Mesothelial cell of epicardium (in vitro differentiated cells): ENCODE measurements around the gene SCUBE2. TPM values are rescaled to one million over a fixed set of nuclear protein-coding genes. Genes with fewer than 3 reads are reported as not detected.

Experiments used
- DNase-seq, 2 experiments: peaks; one replicate each; pipeline ENCODE4 v3.0.0; 2021; ENCODE audit warnings: low spot score in 2 of 2; ENCODE audit not compliant: unreplicated experiment in 2 of 2
- H3K27ac Mint-ChIP-seq: 2 replicates; pipeline ENCODE4 v1.8.0; 2021; ENCODE audit warnings: mixed read lengths
- H3K27me3 Mint-ChIP-seq: 2 replicates; pipeline ENCODE4 v1.8.0; 2021; ENCODE audit warnings: low read depth, mixed read lengths
- H3K36me3 Mint-ChIP-seq: 2 replicates; pipeline ENCODE4 v1.8.0; 2021; ENCODE audit warnings: mixed read lengths
- H3K4me1 Mint-ChIP-seq: 2 replicates; pipeline ENCODE4 v1.8.0; 2021; ENCODE audit warnings: mixed read lengths
- H3K4me3 Mint-ChIP-seq: 2 replicates; pipeline ENCODE4 v1.8.0; 2021; ENCODE audit warnings: mild to moderate bottlenecking, moderate library complexity, mixed read lengths
- H3K9me3 Mint-ChIP-seq: 2 replicates; pipeline ENCODE4 v1.8.0; 2021; ENCODE audit warnings: mixed read lengths
- total RNA-seq: library from RNA; stranded (reverse); gene quantifications from 3 replicates; pipeline ENCODE4 v1.2.1, GENCODE V29; 2021
- TF ChIP-seq, protein P1 (sequence below): fragments of 200-600 bp; sonication (generic); IDR thresholded peaks from one replicate; pipeline ENCODE4 v1.5.0; 2021; ENCODE audit warnings: antibody characterized with exemption; ENCODE audit not compliant: unreplicated experiment

The SCUBE2 gene
- total RNA-seq, 1 donor from 2014 or later, result 1.1 TPM

DNA sequence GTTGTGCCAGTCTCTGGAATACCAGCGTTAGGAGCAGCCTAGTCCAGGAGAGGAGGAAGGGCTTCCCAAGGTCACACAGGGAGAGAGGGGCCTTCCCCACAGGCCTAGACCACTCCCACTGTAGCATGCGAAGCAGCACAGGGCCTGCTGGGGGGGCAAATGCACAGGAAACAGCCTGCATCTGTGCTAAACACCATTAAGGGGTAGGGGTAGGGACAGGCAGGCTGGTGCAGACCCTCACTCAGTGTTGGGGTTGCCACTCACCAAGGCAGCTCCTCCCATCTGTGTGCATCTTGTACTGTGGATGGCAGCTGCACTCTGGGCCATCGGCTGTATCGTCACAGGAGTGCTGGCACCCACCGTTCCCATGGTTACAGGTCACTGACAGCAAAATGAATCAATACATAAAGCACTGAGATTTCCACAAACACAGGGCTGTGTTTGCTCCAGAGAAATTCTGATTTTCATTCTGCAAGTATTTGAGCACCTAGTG is 24.9 kb downstream of the SCUBE2 start:
- no peaks in the 10 kb centered on the region for H3K36me3 Mint-ChIP-seq
- TF ChIP-seq, protein P1, sequence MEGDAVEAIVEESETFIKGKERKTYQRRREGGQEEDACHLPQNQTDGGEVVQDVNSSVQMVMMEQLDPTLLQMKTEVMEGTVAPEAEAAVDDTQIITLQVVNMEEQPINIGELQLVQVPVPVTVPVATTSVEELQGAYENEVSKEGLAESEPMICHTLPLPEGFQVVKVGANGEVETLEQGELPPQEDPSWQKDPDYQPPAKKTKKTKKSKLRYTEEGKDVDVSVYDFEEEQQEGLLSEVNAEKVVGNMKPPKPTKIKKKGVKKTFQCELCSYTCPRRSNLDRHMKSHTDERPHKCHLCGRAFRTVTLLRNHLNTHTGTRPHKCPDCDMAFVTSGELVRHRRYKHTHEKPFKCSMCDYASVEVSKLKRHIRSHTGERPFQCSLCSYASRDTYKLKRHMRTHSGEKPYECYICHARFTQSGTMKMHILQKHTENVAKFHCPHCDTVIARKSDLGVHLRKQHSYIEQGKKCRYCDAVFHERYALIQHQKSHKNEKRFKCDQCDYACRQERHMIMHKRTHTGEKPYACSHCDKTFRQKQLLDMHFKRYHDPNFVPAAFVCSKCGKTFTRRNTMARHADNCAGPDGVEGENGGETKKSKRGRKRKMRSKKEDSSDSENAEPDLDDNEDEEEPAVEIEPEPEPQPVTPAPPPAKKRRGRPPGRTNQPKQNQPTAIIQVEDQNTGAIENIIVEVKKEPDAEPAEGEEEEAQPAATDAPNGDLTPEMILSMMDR, result no peak
- H3K27me3 Mint-ChIP-seq, result peaks cover 51% of the 10 kb centered on the region
- H3K4me1 Mint-ChIP-seq, result peaks cover 5% of the 10 kb centered on the region
- H3K4me3 Mint-ChIP-seq, result no peak overlapping the region
- no peaks in the 10 kb centered on the region for H3K9me3 Mint-ChIP-seq
- DNase-seq, result no peak
- no peak overlapping the region for H3K27ac Mint-ChIP-seq

DNA sequence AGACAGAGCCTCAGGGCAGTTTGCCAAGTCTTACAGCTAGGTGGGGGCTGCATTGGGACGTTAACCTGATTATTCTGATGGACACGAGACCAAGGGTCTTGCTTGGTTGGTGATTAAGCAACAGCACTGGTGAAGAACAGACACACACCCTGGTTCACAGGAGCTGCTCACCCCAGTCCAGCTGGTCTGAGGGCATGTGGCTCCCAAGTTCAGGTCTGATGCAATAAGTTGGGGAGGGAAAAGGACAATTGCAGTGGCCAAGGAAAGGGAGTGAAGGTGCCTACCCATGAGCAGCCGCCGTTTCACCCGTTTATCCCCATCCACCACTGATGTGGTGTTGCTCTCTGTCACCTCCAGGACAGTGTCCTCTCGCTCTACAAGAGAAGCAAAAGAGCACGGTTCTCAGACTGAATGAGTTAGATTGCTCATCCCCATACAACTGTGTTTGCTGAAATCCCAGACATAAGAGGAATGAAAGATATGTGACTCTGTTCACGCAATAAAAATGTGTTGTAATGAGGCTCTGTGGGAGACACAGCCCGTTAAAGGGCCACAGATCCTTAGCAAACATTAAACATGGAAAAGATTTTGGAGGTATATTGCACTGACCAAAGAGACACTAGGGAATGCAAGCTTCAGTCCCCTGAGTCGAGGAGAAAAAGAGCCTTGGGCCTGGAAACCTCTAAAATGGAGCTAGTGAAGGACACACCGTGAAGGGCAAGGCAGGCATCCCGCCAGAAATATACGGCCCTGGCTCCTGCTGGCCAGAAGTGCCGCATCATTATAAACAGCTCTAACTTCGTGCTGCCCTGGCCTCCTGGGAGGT is 25.6 kb downstream of the SCUBE2 start:
- Mint-ChIP-seq H3K9me3 (no peaks in the 10 kb centered on the region), H3K4me3 (no peak overlapping the region), H3K4me1 (peaks cover 5% of the 10 kb centered on the region), H3K36me3 (no peaks in the 10 kb centered on the region), H3K27ac (no peak overlapping the region), H3K27me3 (peaks cover 53% of the 10 kb centered on the region)
- no peak for DNase-seq
- TF ChIP-seq, protein P1, result no peak

DNA sequence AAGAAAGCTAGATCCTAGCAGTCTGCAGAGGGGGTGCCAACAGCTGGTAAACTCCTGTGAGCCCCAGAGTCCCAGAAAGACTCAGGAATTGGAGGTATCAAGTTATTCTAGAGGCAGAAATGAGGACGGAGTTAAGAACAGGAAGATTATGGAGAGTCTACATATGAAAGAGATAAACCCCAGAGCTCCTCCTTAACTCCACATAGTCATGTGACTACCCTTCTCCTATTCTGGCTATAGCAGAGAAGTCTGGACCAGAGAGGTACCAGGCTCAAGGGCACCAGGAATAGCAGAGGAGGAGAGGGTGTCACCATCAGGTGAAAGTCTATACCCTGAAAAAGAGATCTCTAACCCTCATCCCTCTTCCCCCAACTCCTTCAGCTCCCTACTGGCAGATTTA is 29.6 kb downstream of the SCUBE2 start:
- Mint-ChIP-seq H3K27me3 (peaks cover 47% of the 10 kb centered on the region), H3K9me3 (no peaks in the 10 kb centered on the region), H3K36me3 (no peaks in the 10 kb centered on the region), H3K4me1 (peaks cover 15% of the 10 kb centered on the region), H3K27ac (no peak overlapping the region), H3K4me3 (no peak overlapping the region)
- TF ChIP-seq, protein P1, result no peak
- DNase-seq, result no peak

DNA sequence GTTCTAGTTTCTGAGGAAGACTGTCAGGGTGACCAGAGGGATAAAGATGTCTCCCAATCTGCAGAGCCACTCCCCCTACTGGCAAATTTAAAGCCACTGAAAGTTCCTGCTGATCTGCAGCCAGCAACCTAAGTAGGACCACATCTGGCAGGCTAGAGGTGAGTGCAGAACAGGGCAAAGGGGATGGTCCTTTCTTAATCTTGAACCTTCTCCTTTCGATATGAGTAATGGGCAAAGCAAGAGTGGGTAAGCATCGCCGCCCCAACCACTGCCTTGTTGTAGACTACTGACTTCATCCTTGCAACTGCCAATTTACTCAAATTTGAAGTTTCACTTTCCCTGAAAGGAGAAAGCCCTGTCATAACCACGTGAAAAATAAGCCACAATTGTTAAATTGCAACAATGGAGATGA is 30.7 kb downstream of the SCUBE2 start:
- no peaks in the 10 kb centered on the region for H3K36me3 Mint-ChIP-seq
- TF ChIP-seq, protein P1, result no peak
- peaks cover 13% of the 10 kb centered on the region for H3K4me1 Mint-ChIP-seq
- H3K9me3 Mint-ChIP-seq, result no peaks in the 10 kb centered on the region
- H3K4me3 Mint-ChIP-seq, result no peak overlapping the region
- DNase-seq, result no peak
- H3K27me3 Mint-ChIP-seq, result peaks cover 51% of the 10 kb centered on the region
- H3K27ac Mint-ChIP-seq, result no peak overlapping the region

DNA sequence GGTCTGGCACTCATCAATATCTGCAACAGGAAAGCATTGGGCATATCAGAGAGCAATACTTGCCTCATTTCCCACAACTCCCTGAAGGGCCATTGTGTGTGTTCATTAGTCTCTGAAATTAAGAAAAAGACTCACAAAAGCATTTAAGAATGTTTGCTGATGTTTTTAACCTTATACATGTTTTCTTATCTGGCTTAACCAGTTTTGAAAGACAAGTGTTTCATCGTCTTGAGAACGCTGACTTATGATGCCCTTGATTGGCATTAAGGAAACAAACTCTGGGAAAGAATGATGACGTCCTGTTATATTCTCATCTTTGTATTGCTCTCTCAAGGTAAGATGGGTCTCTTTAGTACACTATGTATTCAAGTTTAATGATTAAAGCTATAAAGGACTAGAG is 32.0 kb downstream of the SCUBE2 start:
- peaks cover 13% of the 10 kb centered on the region for H3K4me1 Mint-ChIP-seq
- H3K9me3 Mint-ChIP-seq, result no peaks in the 10 kb centered on the region
- TF ChIP-seq, protein P1, result no peak
- no peak overlapping the region for H3K27ac Mint-ChIP-seq
- no peak overlapping the region for H3K4me3 Mint-ChIP-seq
- no peaks in the 10 kb centered on the region for H3K36me3 Mint-ChIP-seq
- no peak for DNase-seq
- peaks cover 49% of the 10 kb centered on the region for H3K27me3 Mint-ChIP-seq
